Measurements from ENCODE around the gene SPATS2L.

Gene SPATS2L

GRCh38 chr2:200523158-200523557 lies 216.7 kb downstream of the SPATS2L start:
- no peak for DNase-seq

DNA sequence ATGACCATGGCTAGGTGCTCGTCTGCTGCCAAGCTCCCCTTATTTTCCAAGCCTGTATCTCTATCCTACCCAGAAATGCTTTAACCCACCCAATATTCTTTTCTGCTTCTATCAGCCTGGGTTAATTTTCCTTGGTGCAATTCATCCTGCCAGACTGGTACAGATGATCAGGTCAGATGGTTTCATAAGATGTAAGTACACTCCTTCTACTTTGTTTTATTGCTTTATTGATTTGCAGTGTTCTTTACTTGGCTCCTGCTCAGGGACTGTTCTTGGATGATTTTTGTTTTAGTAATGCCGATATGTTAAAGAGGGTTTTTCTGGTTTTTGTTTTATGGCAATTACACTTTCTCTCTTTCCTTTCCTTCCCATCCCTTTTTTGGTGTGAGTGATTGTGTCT lies 217.1 kb downstream of the SPATS2L start:
- DNase-seq, result no peak

GRCh38 chr2:200525066-200525465 lies 218.6 kb downstream of the SPATS2L start:
- DNase-seq, result no peak

GRCh38 chr2:200525551-200525881 lies 219.0 kb downstream of the SPATS2L start:
- no peak for DNase-seq

DNA sequence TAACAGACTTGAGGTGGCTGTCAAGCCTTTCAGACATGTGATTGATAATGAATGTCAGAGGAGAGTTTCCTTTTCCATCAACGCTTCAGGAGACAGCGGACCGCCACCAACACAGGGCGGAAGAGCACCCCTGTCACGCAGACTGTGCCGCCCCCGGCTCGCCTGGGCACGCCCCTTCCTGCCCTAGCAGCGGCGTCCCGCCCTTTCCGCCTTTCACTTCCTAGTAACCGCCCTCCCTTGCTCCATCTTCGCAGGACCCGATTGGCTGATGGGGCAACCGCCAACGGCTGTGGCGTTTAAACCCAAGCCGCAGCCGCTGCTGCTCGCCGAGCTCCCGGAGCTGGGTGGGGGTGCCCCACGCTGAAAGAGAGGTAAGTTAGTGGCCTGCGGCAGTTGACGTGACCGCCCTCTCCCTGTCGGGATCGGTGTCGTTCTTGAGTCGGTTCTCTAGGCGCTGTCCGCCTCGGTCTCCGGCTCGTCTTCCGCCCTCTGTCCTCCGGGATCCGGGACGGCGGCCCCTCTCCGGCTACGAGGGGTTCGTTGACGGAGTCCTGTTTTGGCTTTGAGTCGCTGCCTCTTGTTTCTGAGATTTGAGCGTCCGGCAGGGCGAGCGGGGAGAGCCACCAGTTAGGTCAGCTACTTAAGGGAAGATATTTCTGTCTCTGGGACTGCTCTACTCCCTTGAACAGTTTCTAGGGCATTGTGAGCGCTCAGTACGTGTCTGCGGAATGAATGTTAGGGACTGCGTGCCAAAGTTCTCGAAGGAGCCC lies 219.6 kb downstream of the SPATS2L start, which contains the start of gene SGO2:
TSS of gene SGO2 (plus strand) at position 326 of the 770 bp plus-strand sequence. CDS start 6,769 bp downstream, outside the sequence.
- DNase-seq, result peak; percentile 94 to 95

DNA sequence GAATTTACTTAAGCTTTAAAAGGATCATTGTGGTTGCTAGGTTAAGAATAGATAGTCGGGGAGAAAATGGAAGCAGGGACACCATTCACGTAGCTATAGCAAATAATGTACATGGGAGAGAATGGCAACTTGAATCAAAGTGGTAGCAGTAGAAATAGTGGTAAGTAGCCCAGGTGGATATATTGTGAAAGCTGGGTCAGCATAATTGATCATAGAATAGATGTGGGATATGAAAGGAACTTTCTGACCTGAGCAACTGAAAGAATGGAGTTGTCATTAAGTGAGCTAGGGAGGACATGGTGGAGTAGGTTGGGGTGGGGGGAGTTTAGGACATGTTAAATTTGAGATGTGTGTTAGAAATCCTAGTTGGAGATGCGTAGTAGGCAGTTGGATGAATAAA lies 221.7 kb downstream of the SPATS2L start:
- DNase-seq, result no peak

Data from activated CD4-positive, alpha-beta T cell treated with anti-CD3 and anti-CD28 coated beads for 4 hours (primary cell).